ENCODE results near the gene C4orf50. TPM values are rescaled to one million over a fixed set of nuclear protein-coding genes. Genes with fewer than 3 reads are reported as not detected.

C4orf50 gene
- total RNA-seq, 4 donors from 2014 or later: not detected

DNA sequence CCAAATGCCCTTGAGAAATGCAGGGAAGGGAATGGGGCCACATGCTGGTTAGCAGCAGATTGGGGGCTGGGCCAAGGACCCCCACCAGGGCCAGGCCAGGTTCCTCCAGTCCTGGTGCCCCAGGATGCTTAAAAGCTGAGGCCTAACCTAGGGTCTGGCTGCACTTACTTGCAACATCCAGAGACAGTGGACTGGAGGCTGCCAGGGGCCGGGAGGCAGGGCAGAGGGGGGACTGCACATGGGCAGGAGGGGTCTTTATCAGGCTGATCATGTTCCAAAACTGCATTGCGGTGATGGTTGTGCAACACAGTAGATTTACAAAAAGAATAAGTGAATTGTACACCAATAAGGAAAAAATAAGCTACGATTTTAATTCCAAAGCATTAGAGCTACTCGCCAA is 36.8 kb upstream of the C4orf50 start:
- Histone ChIP-seq H3K4me3 (no peak overlapping the region), H3K4me1 (no peaks in the 10 kb centered on the region), H3K27ac (no peak overlapping the region), H3K27me3 (peaks cover 12% of the 10 kb centered on the region), H3K9me3 (peaks cover 18% of the 10 kb centered on the region), H3K36me3 (no peaks in the 10 kb centered on the region)
- 89% methylated on average over 4 of the region's 4 CpGs for WGBS
- TF ChIP-seq EP300 (IDR thresholded peaks at IDR 0.05) (no peak), POLR2A (IDR thresholded peaks at IDR 0.05) (no peak), POLR2AphosphoS5 (IDR thresholded peaks at IDR 0.05) (no peak)
- TF ChIP-seq, protein P1, sequence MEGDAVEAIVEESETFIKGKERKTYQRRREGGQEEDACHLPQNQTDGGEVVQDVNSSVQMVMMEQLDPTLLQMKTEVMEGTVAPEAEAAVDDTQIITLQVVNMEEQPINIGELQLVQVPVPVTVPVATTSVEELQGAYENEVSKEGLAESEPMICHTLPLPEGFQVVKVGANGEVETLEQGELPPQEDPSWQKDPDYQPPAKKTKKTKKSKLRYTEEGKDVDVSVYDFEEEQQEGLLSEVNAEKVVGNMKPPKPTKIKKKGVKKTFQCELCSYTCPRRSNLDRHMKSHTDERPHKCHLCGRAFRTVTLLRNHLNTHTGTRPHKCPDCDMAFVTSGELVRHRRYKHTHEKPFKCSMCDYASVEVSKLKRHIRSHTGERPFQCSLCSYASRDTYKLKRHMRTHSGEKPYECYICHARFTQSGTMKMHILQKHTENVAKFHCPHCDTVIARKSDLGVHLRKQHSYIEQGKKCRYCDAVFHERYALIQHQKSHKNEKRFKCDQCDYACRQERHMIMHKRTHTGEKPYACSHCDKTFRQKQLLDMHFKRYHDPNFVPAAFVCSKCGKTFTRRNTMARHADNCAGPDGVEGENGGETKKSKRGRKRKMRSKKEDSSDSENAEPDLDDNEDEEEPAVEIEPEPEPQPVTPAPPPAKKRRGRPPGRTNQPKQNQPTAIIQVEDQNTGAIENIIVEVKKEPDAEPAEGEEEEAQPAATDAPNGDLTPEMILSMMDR (IDR thresholded peaks at IDR 0.05): no peak
- DNase-seq (ENCODE audit: low spot score in 2 of 2): no peak

DNA sequence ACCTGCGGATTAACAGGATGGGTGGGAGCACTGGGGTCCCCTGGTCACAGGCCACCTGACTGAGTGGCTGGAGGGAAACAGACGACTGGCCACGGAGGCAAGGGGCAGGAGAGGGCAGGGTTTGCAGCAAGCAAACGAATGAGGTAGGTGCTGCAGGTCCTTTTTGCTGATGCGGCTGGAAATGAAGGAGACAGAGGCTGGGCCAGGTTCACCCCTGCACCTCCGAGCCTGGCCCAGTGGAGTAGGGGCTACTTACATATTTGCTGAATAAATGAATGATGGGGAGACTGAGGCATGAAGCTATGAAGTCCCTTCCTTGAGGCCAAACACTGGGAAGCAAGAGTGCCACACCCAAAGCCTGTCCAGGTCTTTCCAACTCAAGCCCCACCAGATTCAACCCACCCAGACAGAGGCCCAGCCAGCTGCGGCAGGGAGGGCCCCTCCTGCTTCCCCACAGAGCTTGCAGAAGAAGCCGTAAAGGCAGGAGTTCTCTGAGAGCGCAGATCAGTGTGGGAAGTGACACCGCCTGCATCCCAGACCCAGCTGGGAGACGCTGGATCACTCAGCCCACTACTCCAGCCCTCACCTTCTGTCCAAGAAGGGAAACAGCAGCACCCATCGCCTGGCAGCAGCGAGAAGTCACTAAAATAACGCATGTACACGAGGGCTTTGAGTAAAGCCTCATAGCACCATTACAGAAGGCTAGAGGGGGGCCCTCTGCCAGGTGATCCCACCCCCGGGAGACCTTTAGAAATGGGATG is 36.1 kb upstream of the C4orf50 start:
- H3K4me3 ChIP-seq: no peak overlapping the region
- TF ChIP-seq POLR2AphosphoS5 (IDR thresholded peaks at IDR 0.05): no peak
- TF ChIP-seq EP300 (IDR thresholded peaks at IDR 0.05): no peak
- TF ChIP-seq, protein P1 (IDR thresholded peaks at IDR 0.05): no peak
- TF ChIP-seq POLR2A (IDR thresholded peaks at IDR 0.05): no peak
- H3K4me1 ChIP-seq: no peaks in the 10 kb centered on the region
- H3K9me3 ChIP-seq: peaks cover 17% of the 10 kb centered on the region
- 69% methylated on average over 16 of the region's 16 CpGs for WGBS
- peaks cover 15% of the 10 kb centered on the region for H3K27me3 ChIP-seq
- no peak for DNase-seq (ENCODE audit: low spot score in 2 of 2)
- H3K27ac ChIP-seq: no peak overlapping the region
- H3K36me3 ChIP-seq: no peaks in the 10 kb centered on the region

DNA sequence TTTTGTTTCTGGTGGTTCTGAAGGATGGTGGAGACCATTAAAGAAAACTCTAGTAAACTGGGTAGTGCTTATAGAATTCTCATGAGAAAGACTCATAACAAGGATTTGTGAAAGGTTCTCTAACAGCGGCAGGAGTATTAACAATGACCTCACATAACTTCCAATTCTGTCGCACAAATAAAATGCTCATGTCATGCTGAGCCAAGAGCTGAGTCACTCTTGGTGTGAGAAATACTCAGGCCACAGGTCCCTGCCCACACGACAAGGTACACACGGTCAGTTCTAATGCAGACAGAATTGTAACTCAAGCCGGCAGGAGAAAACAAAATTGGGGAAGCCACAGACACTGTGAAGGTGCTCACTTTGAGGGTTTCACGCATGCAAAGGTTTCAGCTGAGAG is 34.4 kb upstream of the C4orf50 start:
- peaks cover 17% of the 10 kb centered on the region for H3K27me3 ChIP-seq
- 80% methylated on average over 6 of the region's 6 CpGs for WGBS

DNA sequence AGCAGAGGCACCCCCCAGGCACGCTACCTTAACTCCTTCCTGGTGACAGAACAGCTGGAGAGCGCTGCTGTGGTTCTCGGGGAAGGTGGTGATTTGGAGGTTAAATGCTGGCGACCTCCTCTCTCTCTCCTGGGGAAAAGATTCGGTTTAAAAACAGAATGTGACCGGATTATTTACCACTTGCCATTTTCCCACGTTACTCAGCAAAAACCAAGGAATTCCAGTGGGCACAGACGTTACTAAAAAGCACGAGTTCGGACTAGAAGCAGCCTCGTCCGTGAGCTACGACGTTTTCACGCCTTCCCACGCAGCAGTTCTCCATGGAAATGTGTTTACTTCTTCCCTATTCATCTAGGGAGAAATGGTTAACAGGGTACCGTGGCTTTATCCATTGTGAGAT is 32.3 kb upstream of the C4orf50 start:
- no peak overlapping the region for H3K27ac ChIP-seq
- H3K4me3 ChIP-seq: no peak overlapping the region
- no peak for DNase-seq (ENCODE audit: low spot score in 2 of 2)
- 61% methylated on average over 17 of the region's 17 CpGs for WGBS
- H3K9me3 ChIP-seq: no peaks in the 10 kb centered on the region
- peaks cover 28% of the 10 kb centered on the region for H3K27me3 ChIP-seq
- TF ChIP-seq EP300 (IDR thresholded peaks at IDR 0.05): no peak
- TF ChIP-seq, protein P1 (IDR thresholded peaks at IDR 0.05): no peak
- no peak for TF ChIP-seq POLR2AphosphoS5 (IDR thresholded peaks at IDR 0.05)
- no peak for TF ChIP-seq POLR2A (IDR thresholded peaks at IDR 0.05)
- no peaks in the 10 kb centered on the region for H3K4me1 ChIP-seq
- H3K36me3 ChIP-seq: no peaks in the 10 kb centered on the region

More for the DNA sequence above, 34.4 kb upstream of the C4orf50 start:
- Histone ChIP-seq H3K4me1 (no peaks in the 10 kb centered on the region), H3K4me3 (no peak overlapping the region), H3K9me3 (peaks cover under 1% of the 10 kb centered on the region), H3K27ac (no peak overlapping the region), H3K36me3 (no peaks in the 10 kb centered on the region)
- TF ChIP-seq, protein P1 (IDR thresholded peaks at IDR 0.05): no peak
- TF ChIP-seq POLR2AphosphoS5 (IDR thresholded peaks at IDR 0.05): no peak
- no peak for TF ChIP-seq POLR2A (IDR thresholded peaks at IDR 0.05)
- TF ChIP-seq EP300 (IDR thresholded peaks at IDR 0.05): no peak
- no peak for DNase-seq (ENCODE audit: low spot score in 2 of 2)

DNA sequence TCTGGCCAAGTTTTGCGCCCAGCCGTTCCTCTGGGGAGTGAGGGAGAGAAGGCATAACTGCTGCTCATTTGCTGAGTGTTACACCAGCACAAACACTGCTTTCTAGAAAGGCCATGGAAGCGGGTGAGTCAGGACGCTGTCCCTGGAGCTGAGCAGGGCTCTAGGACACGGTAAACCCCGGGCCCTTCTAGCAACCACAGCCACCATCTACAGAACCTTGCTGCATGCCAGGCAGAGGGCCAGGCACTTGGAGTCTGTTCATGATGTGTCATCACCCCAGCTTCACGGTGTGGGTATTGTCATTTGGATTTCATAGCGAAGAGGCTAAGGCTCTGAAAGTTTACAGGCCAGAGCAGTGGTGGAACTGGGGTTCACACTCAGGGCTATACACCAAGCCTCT is 31.8 kb upstream of the C4orf50 start:
- 75% methylated on average over 8 of the region's 8 CpGs for WGBS
- H3K27ac ChIP-seq: no peak overlapping the region
- H3K4me3 ChIP-seq: no peak overlapping the region
- no peak for TF ChIP-seq POLR2AphosphoS5 (IDR thresholded peaks at IDR 0.05)
- TF ChIP-seq, protein P1 (IDR thresholded peaks at IDR 0.05): no peak
- no peak for TF ChIP-seq EP300 (IDR thresholded peaks at IDR 0.05)
- no peak for TF ChIP-seq POLR2A (IDR thresholded peaks at IDR 0.05)
- no peaks in the 10 kb centered on the region for H3K9me3 ChIP-seq
- H3K36me3 ChIP-seq: no peaks in the 10 kb centered on the region
- H3K27me3 ChIP-seq: peaks cover 32% of the 10 kb centered on the region
- no peak for DNase-seq (ENCODE audit: low spot score in 2 of 2)
- H3K4me1 ChIP-seq: no peaks in the 10 kb centered on the region

Measured in suprapubic skin (tissue), 4 donors.